NB4 (cell line): ENCODE results near the gene SHLD1.

Experiments
- POLR2A ChIP-seq: IDR thresholded peaks from 2 replicates; pipeline ENCODE4 v1.6.1; 2011; ENCODE audit warnings: mild to moderate bottlenecking; ENCODE audit not compliant: insufficient read length; ENCODE audit errors: extremely low read depth
- TF ChIP-seq, protein P1 (sequence below): IDR thresholded peaks from one replicate; pipeline ENCODE4 v1.5.1; 2012; ENCODE audit warnings: low read depth, low read length

DNA sequence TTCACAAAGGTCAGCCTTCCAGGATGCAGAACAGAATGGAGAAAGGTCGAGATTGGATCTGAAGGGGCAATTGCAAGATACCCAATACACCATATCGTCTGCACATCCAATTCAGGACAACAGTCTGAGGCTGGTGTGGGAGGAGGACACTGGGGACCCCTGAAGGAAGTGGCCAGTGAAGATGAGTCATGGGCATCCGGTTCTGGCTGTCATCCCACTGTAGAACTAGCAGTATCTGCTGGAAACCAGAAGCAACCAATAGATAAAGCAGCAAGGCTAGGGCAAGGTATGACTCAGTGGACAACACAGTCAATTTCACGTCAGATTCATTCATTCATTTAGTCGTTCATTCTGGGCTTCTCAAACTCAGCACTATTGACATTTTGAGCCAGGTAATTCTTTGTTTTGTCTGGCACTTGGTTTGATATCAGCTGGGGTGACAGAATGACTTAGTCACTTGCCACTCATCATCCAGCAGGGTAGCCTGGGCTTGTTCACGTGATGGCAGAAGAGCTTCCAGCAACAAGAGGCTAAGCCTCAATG lies 30.3 kb upstream of the SHLD1 start:
- TF ChIP-seq, protein P1, sequence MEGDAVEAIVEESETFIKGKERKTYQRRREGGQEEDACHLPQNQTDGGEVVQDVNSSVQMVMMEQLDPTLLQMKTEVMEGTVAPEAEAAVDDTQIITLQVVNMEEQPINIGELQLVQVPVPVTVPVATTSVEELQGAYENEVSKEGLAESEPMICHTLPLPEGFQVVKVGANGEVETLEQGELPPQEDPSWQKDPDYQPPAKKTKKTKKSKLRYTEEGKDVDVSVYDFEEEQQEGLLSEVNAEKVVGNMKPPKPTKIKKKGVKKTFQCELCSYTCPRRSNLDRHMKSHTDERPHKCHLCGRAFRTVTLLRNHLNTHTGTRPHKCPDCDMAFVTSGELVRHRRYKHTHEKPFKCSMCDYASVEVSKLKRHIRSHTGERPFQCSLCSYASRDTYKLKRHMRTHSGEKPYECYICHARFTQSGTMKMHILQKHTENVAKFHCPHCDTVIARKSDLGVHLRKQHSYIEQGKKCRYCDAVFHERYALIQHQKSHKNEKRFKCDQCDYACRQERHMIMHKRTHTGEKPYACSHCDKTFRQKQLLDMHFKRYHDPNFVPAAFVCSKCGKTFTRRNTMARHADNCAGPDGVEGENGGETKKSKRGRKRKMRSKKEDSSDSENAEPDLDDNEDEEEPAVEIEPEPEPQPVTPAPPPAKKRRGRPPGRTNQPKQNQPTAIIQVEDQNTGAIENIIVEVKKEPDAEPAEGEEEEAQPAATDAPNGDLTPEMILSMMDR, result no peak
- no peak for TF ChIP-seq POLR2A
